HepG2 (cell line): ENCODE measurements around the gene VAMP5. TPM values are rescaled to one million over a fixed set of nuclear protein-coding genes. Genes with fewer than 3 reads are reported as not detected.

Experiments used
- ATAC-seq: fragments of 200-7000 bp; cut with Tn5 transposase; 3 replicates; pipeline ENCODE4 v1.9.1; 2020; ENCODE audit warnings: mild to moderate bottlenecking, moderate library complexity
- BruUV-seq: library from RNA; stranded (reverse); fragments of 400-500 nt; replicated peaks from 2 replicates; lab custom pipeline; 2021; lab: Mats Ljungman, UMichigan
- CTCF ChIA-PET: fragments of 300-600 bp; formaldehyde crosslinking; extraction: SDS; loops from one replicate; lab custom pipeline; 2021; ENCODE audit warnings: low total read pairs, inconsistent platforms, low intra/inter-chr PET ratio; lab: Yijun Ruan, JAX
- POLR2A ChIA-PET: fragments of 350-600 bp; sonication (Branson Sonifier 250); formaldehyde crosslinking; loops from one replicate; lab custom pipeline; 2020; ENCODE audit warnings: antibody characterized with exemption, inconsistent platforms; lab: Yijun Ruan, JAX
- DNase-seq: peaks from one replicate; pipeline ENCODE4 v3.0.0-alpha.2; 2015; ENCODE audit warnings: low spot score
- FAIRE-seq: peaks from 3 replicates; lab custom pipeline; 2011; peaks lifted over from hg19 to GRCh38; lab: Jason Lieb, UNC
- H2AFZ ChIP-seq: one replicate; pipeline ENCODE4 v1.6.1; 2011; ENCODE audit warnings: low read length, inconsistent platforms
- H3K27ac ChIP-seq: fragments of 300-600 bp; 3 replicates; pipeline ENCODE4 v1.8.0; 2011; ENCODE audit warnings: mixed run types, mild to moderate bottlenecking, mixed read lengths, low read length, inconsistent platforms; ENCODE audit not compliant: insufficient read depth; ENCODE audit errors: extremely low read length
- H3K27me3 ChIP-seq, 2 experiments: fragments of 200-600 bp in 1 of 2; 2 replicates in 1 of 2; 3 replicates in 1 of 2; pipeline versions ENCODE4 v1.6.0 to v1.8.0; 2011; ENCODE audit warnings: low read length in 2 of 2, mild to moderate bottlenecking in 2 of 2, moderate library complexity in 2 of 2, inconsistent platforms in 1 of 2; ENCODE audit not compliant: insufficient read depth in 2 of 2, control insufficient read depth in 1 of 2
- H3K36me3 ChIP-seq, 2 experiments: fragments of 200-600 bp in 1 of 2; replicated peaks in 1 of 2; 2 replicates in 1 of 2; 3 replicates in 1 of 2; pipeline versions ENCODE4 v1.5.1 to v1.8.0; 2011; ENCODE audit warnings: low read length in 2 of 2, inconsistent platforms in 1 of 2; ENCODE audit not compliant: insufficient read depth in 2 of 2, control insufficient read depth in 1 of 2
- H3K4me1 ChIP-seq: 2 replicates; pipeline ENCODE4 v1.5.1; 2012; ENCODE audit warnings: low read length, inconsistent platforms; ENCODE audit not compliant: insufficient read depth
- H3K4me2 ChIP-seq: 2 replicates; pipeline ENCODE4 v1.6.0; 2011; ENCODE audit warnings: low read depth, low read length, inconsistent platforms
- H3K4me3 ChIP-seq, 3 experiments: fragments of 200-600 bp in 1 of 3; sonication (generic), shearing (Covaris generic) in 1 of 3; replicated peaks in 1 of 3; 2 replicates each; pipeline ENCODE4 v1.5.1; 2011 to 2016; ENCODE audit warnings: low read length in 3 of 3, inconsistent platforms in 2 of 3, low read depth in 2 of 3, mild to moderate bottlenecking in 2 of 3, control low read depth in 1 of 3, mixed read lengths in 1 of 3; ENCODE audit not compliant: insufficient read depth in 1 of 3
- H3K79me2 ChIP-seq: one replicate; pipeline ENCODE4 v1.6.1; 2011; ENCODE audit warnings: low read length, inconsistent platforms; ENCODE audit not compliant: insufficient read depth
- H3K9ac ChIP-seq: 2 replicates; pipeline ENCODE4 v1.6.0; 2011; ENCODE audit warnings: mild to moderate bottlenecking, low read depth, low read length, inconsistent platforms; ENCODE audit not compliant: insufficient read depth
- H3K9me3 ChIP-seq: 2 replicates; pipeline ENCODE4 v1.5.1; 2012; ENCODE audit warnings: mild to moderate bottlenecking, low read length
- H4K20me1 ChIP-seq: 2 replicates; pipeline ENCODE4 v1.6.0; 2011; ENCODE audit warnings: inconsistent platforms, mild to moderate bottlenecking, low read length, moderate library complexity; ENCODE audit not compliant: insufficient read depth
- HNF1B ChIP-seq: sonication (generic); formaldehyde crosslinking; IDR thresholded peaks from 2 replicates; pipeline ENCODE4 v1.5.1; 2020; ENCODE audit warnings: mild to moderate bottlenecking, moderate library complexity, missing genetic modification reagents
- JDP2 ChIP-seq: sonication (generic); formaldehyde crosslinking; IDR thresholded peaks from 2 replicates; pipeline ENCODE4 v1.8.1; 2022; ENCODE audit warnings: missing genetic modification reagents, borderline replicate concordance
- KDM2A ChIP-seq: sonication (generic); formaldehyde crosslinking; IDR thresholded peaks from 2 replicates; pipeline ENCODE4 v1.4.0; 2020; ENCODE audit warnings: low read depth, missing genetic modification reagents, borderline replicate concordance
- SIX1 ChIP-seq: sonication (generic); formaldehyde crosslinking; IDR thresholded peaks from 2 replicates; pipeline ENCODE4 v1.4.0; 2020; ENCODE audit warnings: missing genetic modification reagents, borderline replicate concordance
- ZNF296 ChIP-seq: sonication (generic); formaldehyde crosslinking; conservative IDR thresholded peaks from 2 replicates; pipeline ENCODE4 v1.5.0; 2020; ENCODE audit warnings: mild to moderate bottlenecking, missing genetic modification reagents
- ZNF503 ChIP-seq: sonication (generic); formaldehyde crosslinking; IDR thresholded peaks from 2 replicates; pipeline ENCODE4 v1.4.0; 2020; ENCODE audit warnings: missing genetic modification reagents
- ZNF646 ChIP-seq: sonication (generic); formaldehyde crosslinking; IDR thresholded peaks from 2 replicates; pipeline ENCODE4 v1.9.0; 2021; ENCODE audit warnings: mild to moderate bottlenecking, missing genetic modification reagents
- WGBS: methylation state at CpG from one replicate; pipeline ENCODE4 v1.1.6; 2017; ENCODE audit warnings: low lambda C conversion rate; 5-methylcytosine and 5-hydroxymethylcytosine counted together
- in situ Hi-C: cut with HindIII; loops from 2 replicates; pipeline ENCODE4 v1.10.0; 2017; ENCODE audit warnings: low pct_unique_long_range_greater_than_20kb; ENCODE audit not compliant: extremely low pct_ligation_motif_present
- intact Hi-C: fragments of 100-400 bp; cut with micrococcal nuclease; formaldehyde crosslinking; loops from one replicate; pipeline ENCODE4 v1.10.0; 2022; ENCODE audit not compliant: unreplicated experiment
- polyA plus RNA-seq, 8 experiments: library from polyadenylated mRNA; depleted of rRNA in 3 of 8; stranded (reverse) in 7 of 8; unstranded in 1 of 8; fragments of >200 nt; fragmentation: Illumina TruSeq in 4 of 8; extraction: Trizol in 4 of 8; gene quantifications; 2 replicates each; pipeline versions ENCODE4 v1.2.1 to v1.2.3, GENCODE V29; 2011 to 2016; ENCODE audit warnings: low read depth in 4 of 8, missing spikeins in 1 of 8, mixed read lengths in 1 of 8; ENCODE audit not compliant: insufficient read depth in 1 of 8
- total RNA-seq, 5 experiments: library from RNA; depleted of rRNA; stranded (reverse); fragments of >200 nt; fragmentation: Illumina TruSeq; extraction: Trizol; gene quantifications; 2 replicates each; pipeline ENCODE4 v1.2.3, GENCODE V29; 2016; ENCODE audit warnings: low read depth in 1 of 5

Gene VAMP5
- total and polyA plus RNA-seq, 2 of the 13 experiments (the other 11 are each of a cell fraction or from before 2014, with no cell fraction given): 7.2 to 56.7 TPM

GRCh38 chr2:85635636-85636035 lies 51.4 kb downstream of the VAMP5 start:
- TF ChIP-seq HNF1B: no peak
- TF ChIP-seq ZNF646 (CRISPR knock-in tag): no peak
- TF ChIP-seq SIX1: no peak
- no peak for TF ChIP-seq JDP2
- TF ChIP-seq KDM2A (CRISPR knock-in tag): no peak
- TF ChIP-seq ZNF503 (CRISPR knock-in tag): no peak
- TF ChIP-seq ZNF296: no peak
- WGBS: 95% methylated on average over 4 of the region's 4 CpGs
- CTCF ChIA-PET: no interaction called here
- in situ Hi-C loops: no loop called here
- Histone ChIP-seq H3K4me2 (no peak overlapping the region), H3K79me2 (peaks cover 8% of the 10 kb centered on the region), H3K27ac (no peak overlapping the region), H3K4me3 (no peak overlapping the region), H3K27me3 (no peaks in the 10 kb centered on the region), H3K36me3 (peaks cover 45 to 88% of the 10 kb centered on the region in 2 experiments), H2AFZ (no peak overlapping the region), H3K9ac (no peak overlapping the region), H4K20me1 (peaks cover 10% of the 10 kb centered on the region), H3K9me3 (no peaks in the 10 kb centered on the region), H3K4me1 (no peaks in the 10 kb centered on the region)
- BruUV-seq: no TSS peak
- FAIRE-seq: no peak
- intact Hi-C loops: no loop called here
- ATAC-seq: no peak
- POLR2A ChIA-PET: no interaction called here
- no peak for DNase-seq
